SU-DHL-6 (cell line): ENCODE results near the gene NKAPD1.

Experiments used
- H2AFZ ChIP-seq: fragments of 200-600 bp; sonication (generic); 2 replicates; pipeline ENCODE4 v1.6.1; 2014; ENCODE audit warnings: low read depth, mild to moderate bottlenecking, moderate library complexity, mixed read lengths, antibody characterized with exemption, low read length; ENCODE audit not compliant: severe bottlenecking
- H3F3A ChIP-seq: fragments of 200-600 bp; shearing (Covaris generic); 2 replicates; pipeline ENCODE4 v1.6.0; 2016; ENCODE audit warnings: antibody characterized with exemption, mild to moderate bottlenecking; ENCODE audit not compliant: insufficient read depth
- H3K27ac ChIP-seq: fragments of 200-600 bp; sonication (generic); 2 replicates; pipeline ENCODE4 v1.5.1; 2016; ENCODE audit warnings: low read depth, mild to moderate bottlenecking, low read length, moderate library complexity, mixed read lengths
- H3K27me3 ChIP-seq: fragments of 200-600 bp; sonication (generic), shearing (Covaris generic); 2 replicates; pipeline ENCODE4 v1.6.0; 2014; ENCODE audit warnings: mild to moderate bottlenecking, low read length
- H3K36me3 ChIP-seq: fragments of 200-600 bp; sonication (generic); 2 replicates; pipeline ENCODE4 v1.6.1; 2014; ENCODE audit warnings: mild to moderate bottlenecking, low read length, mixed read lengths
- H3K4me2 ChIP-seq: fragments of 300-600, 200-600 bp; shearing (Covaris generic), sonication (generic); 2 replicates; pipeline ENCODE4 v1.6.0; 2014; ENCODE audit warnings: low read length, low read depth, mild to moderate bottlenecking; ENCODE audit not compliant: poor library complexity, severe bottlenecking
- H3K4me3 ChIP-seq: fragments of 200-600 bp; sonication (generic); 2 replicates; pipeline ENCODE4 v1.5.1; 2014; ENCODE audit warnings: antibody characterized with exemption, low read length, mild to moderate bottlenecking, mixed read lengths; ENCODE audit not compliant: insufficient read depth, poor library complexity, severe bottlenecking
- H3K79me2 ChIP-seq: fragments of 200-600 bp; sonication (generic); 2 replicates; pipeline ENCODE4 v1.6.1; 2014; ENCODE audit warnings: mild to moderate bottlenecking, low read length, moderate library complexity; ENCODE audit not compliant: insufficient read depth
- H3K9ac ChIP-seq: fragments of 200-600 bp; sonication (generic); 2 replicates; pipeline ENCODE4 v1.7.0; 2014; ENCODE audit warnings: mild to moderate bottlenecking, low read length
- H3K9me2 ChIP-seq: fragments of 200-600 bp; sonication (generic); replicated peaks from 2 replicates; pipeline ENCODE4 v1.6.1; 2014; ENCODE audit warnings: low read length; ENCODE audit not compliant: insufficient read depth
- H3K9me3 ChIP-seq: fragments of 200-600 bp; sonication (generic); 2 replicates; pipeline ENCODE4 v1.6.1; 2014; ENCODE audit warnings: low read length, mixed read lengths; ENCODE audit not compliant: insufficient read depth
- H4K20me1 ChIP-seq: fragments of 200-600 bp; sonication (generic); 2 replicates; pipeline ENCODE4 v1.6.1; 2014; ENCODE audit warnings: low read depth, mild to moderate bottlenecking, antibody characterized with exemption, low read length, moderate library complexity, mixed read lengths
- EZH2phosphoT487 ChIP-seq: fragments of 200-600 bp; sonication (generic), shearing (Covaris generic); conservative IDR thresholded peaks from 2 replicates; pipeline ENCODE4 v1.6.1; 2018; ENCODE audit warnings: mild to moderate bottlenecking, antibody characterized with exemption, low read length, moderate library complexity, mixed read lengths
- TF ChIP-seq, protein P1 (sequence below): fragments of 200-600 bp; sonication (generic); IDR thresholded peaks from one replicate; pipeline ENCODE4 v1.5.1; 2017; ENCODE audit warnings: antibody characterized with exemption, mild to moderate bottlenecking, low read length, moderate library complexity; ENCODE audit not compliant: insufficient read depth, poor library complexity, severe bottlenecking

Gene NKAPD1

DNA sequence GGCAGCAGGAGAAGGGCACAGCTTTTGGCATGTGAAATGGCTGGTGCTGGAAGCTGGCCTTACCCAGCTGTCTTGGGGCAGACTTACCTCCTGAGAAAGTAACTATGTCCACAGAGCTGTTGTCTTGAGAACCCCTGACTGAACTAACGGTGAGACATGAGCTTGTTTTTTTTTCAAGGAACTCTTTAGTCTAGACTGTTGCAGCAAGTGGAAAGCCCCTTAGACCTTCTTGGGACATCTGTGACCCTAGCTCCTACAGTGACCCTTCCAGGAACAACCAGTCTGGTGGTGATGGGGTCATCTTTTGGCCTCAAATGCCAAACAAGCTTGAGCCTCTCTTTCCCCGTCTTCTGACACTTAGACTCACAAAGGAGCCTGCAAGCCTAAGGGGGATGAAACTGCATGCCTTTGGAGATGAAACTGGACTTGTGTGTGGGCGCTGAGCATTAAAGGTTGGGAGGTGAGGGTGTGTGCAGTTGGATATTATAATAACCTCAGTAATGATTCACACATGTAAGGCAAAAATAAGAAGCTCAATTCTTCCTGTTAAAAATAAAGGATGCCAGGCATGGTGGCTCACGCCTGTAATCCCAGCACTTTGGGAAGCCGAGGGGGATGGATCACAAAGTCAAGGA, 48.0 kb downstream of the NKAPD1 start:
- no peaks in the 10 kb centered on the region for H3K79me2 ChIP-seq
- TF ChIP-seq, protein P1, sequence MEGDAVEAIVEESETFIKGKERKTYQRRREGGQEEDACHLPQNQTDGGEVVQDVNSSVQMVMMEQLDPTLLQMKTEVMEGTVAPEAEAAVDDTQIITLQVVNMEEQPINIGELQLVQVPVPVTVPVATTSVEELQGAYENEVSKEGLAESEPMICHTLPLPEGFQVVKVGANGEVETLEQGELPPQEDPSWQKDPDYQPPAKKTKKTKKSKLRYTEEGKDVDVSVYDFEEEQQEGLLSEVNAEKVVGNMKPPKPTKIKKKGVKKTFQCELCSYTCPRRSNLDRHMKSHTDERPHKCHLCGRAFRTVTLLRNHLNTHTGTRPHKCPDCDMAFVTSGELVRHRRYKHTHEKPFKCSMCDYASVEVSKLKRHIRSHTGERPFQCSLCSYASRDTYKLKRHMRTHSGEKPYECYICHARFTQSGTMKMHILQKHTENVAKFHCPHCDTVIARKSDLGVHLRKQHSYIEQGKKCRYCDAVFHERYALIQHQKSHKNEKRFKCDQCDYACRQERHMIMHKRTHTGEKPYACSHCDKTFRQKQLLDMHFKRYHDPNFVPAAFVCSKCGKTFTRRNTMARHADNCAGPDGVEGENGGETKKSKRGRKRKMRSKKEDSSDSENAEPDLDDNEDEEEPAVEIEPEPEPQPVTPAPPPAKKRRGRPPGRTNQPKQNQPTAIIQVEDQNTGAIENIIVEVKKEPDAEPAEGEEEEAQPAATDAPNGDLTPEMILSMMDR: no peak
- no peak for TF ChIP-seq EZH2phosphoT487
- H3K9ac ChIP-seq: no peak overlapping the region
- H3K27ac ChIP-seq: no peak overlapping the region
- H3K9me3 ChIP-seq: no peaks in the 10 kb centered on the region
- H3K4me3 ChIP-seq: no peak overlapping the region
- H3F3A ChIP-seq: no peaks in the 10 kb centered on the region
- H3K9me2 ChIP-seq: no peaks in the 10 kb centered on the region
- no peaks in the 10 kb centered on the region for H3K27me3 ChIP-seq
- no peaks in the 10 kb centered on the region for H3K36me3 ChIP-seq
- H4K20me1 ChIP-seq: no peaks in the 10 kb centered on the region
- H2AFZ ChIP-seq: no peak overlapping the region
- H3K4me2 ChIP-seq: no peak overlapping the region

DNA sequence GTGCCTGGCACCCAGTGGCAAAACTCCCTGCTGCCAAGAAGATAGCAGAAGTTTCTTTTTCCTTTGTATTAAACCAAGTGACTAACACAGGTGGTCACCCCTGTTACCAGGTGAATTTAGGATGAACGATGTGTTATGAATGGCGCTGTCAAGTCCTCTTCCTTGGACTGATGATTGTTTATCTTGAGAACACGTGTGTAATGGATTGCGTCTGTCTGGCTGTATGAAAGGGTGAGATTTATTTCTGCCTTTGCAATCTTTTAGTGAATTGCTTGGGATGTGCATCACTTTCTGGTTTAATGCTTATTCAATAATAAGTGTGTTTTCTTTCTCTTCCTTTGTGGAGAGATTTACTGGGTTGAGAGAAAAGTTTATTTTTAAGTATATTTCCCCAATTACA, 49.0 kb downstream of the NKAPD1 start:
- Histone ChIP-seq H3K4me2 (no peak overlapping the region), H3K79me2 (no peaks in the 10 kb centered on the region), H4K20me1 (no peaks in the 10 kb centered on the region), H3K36me3 (no peaks in the 10 kb centered on the region), H3K9ac (no peak overlapping the region), H3K9me2 (no peaks in the 10 kb centered on the region), H2AFZ (no peak overlapping the region), H3K27ac (no peak overlapping the region), H3K27me3 (no peaks in the 10 kb centered on the region), H3F3A (no peaks in the 10 kb centered on the region), H3K9me3 (no peaks in the 10 kb centered on the region), H3K4me3 (no peak overlapping the region)
- TF ChIP-seq EZH2phosphoT487: no peak
- TF ChIP-seq, protein P1: no peak

DNA sequence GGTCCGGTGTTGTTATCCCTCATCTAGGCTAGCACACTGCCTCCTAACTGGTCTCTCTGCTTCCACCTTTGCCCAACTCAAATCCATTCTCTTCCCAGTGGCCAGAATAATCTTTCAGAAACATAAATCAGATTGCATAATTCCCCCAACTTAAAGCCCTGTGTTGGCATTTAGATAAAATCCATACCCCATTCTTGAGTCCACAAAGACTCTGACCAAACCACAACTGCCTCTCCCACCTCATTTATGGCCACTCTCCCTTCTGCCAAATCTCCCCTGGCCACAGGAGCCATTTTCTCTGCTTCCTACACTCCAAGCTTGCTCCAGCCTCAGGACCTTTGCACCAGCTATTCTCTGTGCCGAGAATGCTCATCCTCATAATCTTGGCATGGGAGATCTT, 53.0 kb downstream of the NKAPD1 start:
- no peak overlapping the region for H3K4me3 ChIP-seq

More for the DNA sequence above, 53.0 kb downstream of the NKAPD1 start:
- Histone ChIP-seq H3K36me3 (no peaks in the 10 kb centered on the region), H3F3A (no peaks in the 10 kb centered on the region), H2AFZ (no peak overlapping the region), H3K27me3 (no peaks in the 10 kb centered on the region), H4K20me1 (no peaks in the 10 kb centered on the region), H3K27ac (no peak overlapping the region), H3K9me2 (no peaks in the 10 kb centered on the region), H3K79me2 (no peaks in the 10 kb centered on the region), H3K9me3 (no peaks in the 10 kb centered on the region), H3K4me2 (no peak overlapping the region), H3K9ac (no peak overlapping the region)
- TF ChIP-seq EZH2phosphoT487: no peak
- TF ChIP-seq, protein P1: no peak
